ENCODE results near the gene SAMM50.

- no peak for TF ChIP-seq CTCF (IDR thresholded peaks at IDR 0.05)
- no peak for TF ChIP-seq POLR2A (IDR thresholded peaks at IDR 0.05)
These were observed 31.4 kb upstream of the SAMM50 start, which contains the start of gene PNPLA3 for GRCh38 chr22:43923631-43924464.

Measured in lower leg skin (tissue), 3 donors.